HepG2 (cell line): Measurements from ENCODE around the gene NME7. TPM values are rescaled to one million over a fixed set of nuclear protein-coding genes. Genes with fewer than 3 reads are reported as not detected.

Experiments
- ATAC-seq: fragments of 200-7000 bp; cut with Tn5 transposase; 3 replicates; pipeline ENCODE4 v1.9.1; 2020; ENCODE audit warnings: mild to moderate bottlenecking, moderate library complexity
- BruUV-seq: library from RNA; stranded (reverse); fragments of 400-500 nt; replicated peaks from 2 replicates; lab custom pipeline; 2021; lab: Mats Ljungman, UMichigan
- CTCF ChIA-PET: fragments of 300-600 bp; formaldehyde crosslinking; extraction: SDS; loops from one replicate; lab custom pipeline; 2021; ENCODE audit warnings: low total read pairs, inconsistent platforms, low intra/inter-chr PET ratio; lab: Yijun Ruan, JAX
- POLR2A ChIA-PET: fragments of 350-600 bp; sonication (Branson Sonifier 250); formaldehyde crosslinking; loops from one replicate; lab custom pipeline; 2020; ENCODE audit warnings: antibody characterized with exemption, inconsistent platforms; lab: Yijun Ruan, JAX
- DNase-seq: peaks from one replicate; pipeline ENCODE4 v3.0.0-alpha.2; 2015; ENCODE audit warnings: low spot score
- FAIRE-seq: peaks from 3 replicates; lab custom pipeline; 2011; peaks lifted over from hg19 to GRCh38; lab: Jason Lieb, UNC
- H2AFZ ChIP-seq: one replicate; pipeline ENCODE4 v1.6.1; 2011; ENCODE audit warnings: low read length, inconsistent platforms
- H3K27ac ChIP-seq: fragments of 300-600 bp; 3 replicates; pipeline ENCODE4 v1.8.0; 2011; ENCODE audit warnings: mixed run types, mild to moderate bottlenecking, mixed read lengths, low read length, inconsistent platforms; ENCODE audit not compliant: insufficient read depth; ENCODE audit errors: extremely low read length
- H3K27me3 ChIP-seq, 2 experiments: fragments of 200-600 bp in 1 of 2; 2 replicates in 1 of 2; 3 replicates in 1 of 2; pipeline versions ENCODE4 v1.6.0 to v1.8.0; 2011; ENCODE audit warnings: low read length in 2 of 2, mild to moderate bottlenecking in 2 of 2, moderate library complexity in 2 of 2, inconsistent platforms in 1 of 2; ENCODE audit not compliant: insufficient read depth in 2 of 2, control insufficient read depth in 1 of 2
- H3K36me3 ChIP-seq, 2 experiments: fragments of 200-600 bp in 1 of 2; replicated peaks in 1 of 2; 2 replicates in 1 of 2; 3 replicates in 1 of 2; pipeline versions ENCODE4 v1.5.1 to v1.8.0; 2011; ENCODE audit warnings: low read length in 2 of 2, inconsistent platforms in 1 of 2; ENCODE audit not compliant: insufficient read depth in 2 of 2, control insufficient read depth in 1 of 2
- H3K4me1 ChIP-seq: 2 replicates; pipeline ENCODE4 v1.5.1; 2012; ENCODE audit warnings: low read length, inconsistent platforms; ENCODE audit not compliant: insufficient read depth
- H3K4me2 ChIP-seq: 2 replicates; pipeline ENCODE4 v1.6.0; 2011; ENCODE audit warnings: low read depth, low read length, inconsistent platforms
- H3K4me3 ChIP-seq, 3 experiments: fragments of 200-600 bp in 1 of 3; sonication (generic), shearing (Covaris generic) in 1 of 3; replicated peaks in 1 of 3; 2 replicates each; pipeline ENCODE4 v1.5.1; 2011 to 2016; ENCODE audit warnings: low read length in 3 of 3, inconsistent platforms in 2 of 3, low read depth in 2 of 3, mild to moderate bottlenecking in 2 of 3, control low read depth in 1 of 3, mixed read lengths in 1 of 3; ENCODE audit not compliant: insufficient read depth in 1 of 3
- H3K79me2 ChIP-seq: one replicate; pipeline ENCODE4 v1.6.1; 2011; ENCODE audit warnings: low read length, inconsistent platforms; ENCODE audit not compliant: insufficient read depth
- H3K9ac ChIP-seq: 2 replicates; pipeline ENCODE4 v1.6.0; 2011; ENCODE audit warnings: mild to moderate bottlenecking, low read depth, low read length, inconsistent platforms; ENCODE audit not compliant: insufficient read depth
- H3K9me3 ChIP-seq: 2 replicates; pipeline ENCODE4 v1.5.1; 2012; ENCODE audit warnings: mild to moderate bottlenecking, low read length
- H4K20me1 ChIP-seq: 2 replicates; pipeline ENCODE4 v1.6.0; 2011; ENCODE audit warnings: inconsistent platforms, mild to moderate bottlenecking, low read length, moderate library complexity; ENCODE audit not compliant: insufficient read depth
- ARNT ChIP-seq: fragments of 450-650 bp; IDR thresholded peaks from 2 replicates; pipeline ENCODE4 v1.6.1; 2017
- ETS1 ChIP-seq: sonication (generic); formaldehyde crosslinking; IDR thresholded peaks from 2 replicates; pipeline ENCODE4 v1.4.0; 2020; ENCODE audit warnings: missing genetic modification reagents
- FOXA1 ChIP-seq, 2 experiments: fragments of 450-650 bp in 1 of 2; sonication (generic) in 1 of 2; formaldehyde crosslinking in 1 of 2; IDR thresholded peaks; 2 replicates each; pipeline versions ENCODE4 v1.4.0 to v1.6.1; 2016 to 2020; ENCODE audit warnings: missing genetic modification reagents in 1 of 2
- GMEB2 ChIP-seq: IDR thresholded peaks from 2 replicates; pipeline ENCODE4 v1.6.1; 2016; ENCODE audit warnings: missing biosample characterization, missing genetic modification reagents, low read depth
- HDAC1 ChIP-seq: sonication (generic); formaldehyde crosslinking; IDR thresholded peaks from 2 replicates; pipeline ENCODE4 v1.5.1; 2020; ENCODE audit warnings: mild to moderate bottlenecking, missing genetic modification reagents
- HIC2 ChIP-seq: sonication (generic); formaldehyde crosslinking; IDR thresholded peaks from 2 replicates; pipeline ENCODE4 v1.9.0; 2022; ENCODE audit warnings: low read depth, missing genetic modification reagents
- PHF20 ChIP-seq: sonication (generic); formaldehyde crosslinking; IDR thresholded peaks from 2 replicates; pipeline ENCODE4 v1.5.0; 2020; ENCODE audit warnings: mild to moderate bottlenecking, missing genetic modification reagents
- REL ChIP-seq: sonication (generic); formaldehyde crosslinking; conservative IDR thresholded peaks from 2 replicates; pipeline ENCODE4 v1.8.0; 2022; ENCODE audit warnings: mild to moderate bottlenecking, missing genetic modification reagents, moderate library complexity
- SMAD1 ChIP-seq: sonication (generic); formaldehyde crosslinking; IDR thresholded peaks from 2 replicates; pipeline ENCODE4 v1.4.0; 2020; ENCODE audit warnings: missing genetic modification reagents, low read depth, mild to moderate bottlenecking, borderline replicate concordance
- ZBTB33 ChIP-seq: sonication (generic); formaldehyde crosslinking; IDR thresholded peaks from 2 replicates; pipeline ENCODE4 v1.4.0; 2020; ENCODE audit warnings: missing genetic modification reagents
- ZNF224 ChIP-seq: sonication (generic); formaldehyde crosslinking; IDR thresholded peaks from 2 replicates; pipeline ENCODE4 v1.5.0; 2020; ENCODE audit warnings: mild to moderate bottlenecking, missing genetic modification reagents
- ZNF326 ChIP-seq: sonication (generic); formaldehyde crosslinking; IDR thresholded peaks from 2 replicates; pipeline ENCODE4 v1.4.0; 2020; ENCODE audit warnings: missing genetic modification reagents, borderline replicate concordance
- ZNF619 ChIP-seq: sonication (generic); formaldehyde crosslinking; IDR thresholded peaks from 2 replicates; pipeline ENCODE4 v1.4.0; 2020; ENCODE audit warnings: mild to moderate bottlenecking, missing genetic modification reagents
- ZNF839 ChIP-seq: sonication (generic); formaldehyde crosslinking; IDR thresholded peaks from 2 replicates; pipeline ENCODE4 v1.4.0; 2020; ENCODE audit warnings: missing genetic modification reagents, mild to moderate bottlenecking, borderline replicate concordance
- WGBS: methylation state at CpG from one replicate; pipeline ENCODE4 v1.1.6; 2017; ENCODE audit warnings: low lambda C conversion rate; 5-methylcytosine and 5-hydroxymethylcytosine counted together
- in situ Hi-C: cut with HindIII; loops from 2 replicates; pipeline ENCODE4 v1.10.0; 2017; ENCODE audit warnings: low pct_unique_long_range_greater_than_20kb; ENCODE audit not compliant: extremely low pct_ligation_motif_present
- intact Hi-C: fragments of 100-400 bp; cut with micrococcal nuclease; formaldehyde crosslinking; loops from one replicate; pipeline ENCODE4 v1.10.0; 2022; ENCODE audit not compliant: unreplicated experiment
- polyA plus RNA-seq, 8 experiments: library from polyadenylated mRNA; depleted of rRNA in 3 of 8; stranded (reverse) in 7 of 8; unstranded in 1 of 8; fragments of >200 nt; fragmentation: Illumina TruSeq in 4 of 8; extraction: Trizol in 4 of 8; gene quantifications; 2 replicates each; pipeline versions ENCODE4 v1.2.1 to v1.2.3, GENCODE V29; 2011 to 2016; ENCODE audit warnings: low read depth in 4 of 8, missing spikeins in 1 of 8, mixed read lengths in 1 of 8; ENCODE audit not compliant: insufficient read depth in 1 of 8
- total RNA-seq, 5 experiments: library from RNA; depleted of rRNA; stranded (reverse); fragments of >200 nt; fragmentation: Illumina TruSeq; extraction: Trizol; gene quantifications; 2 replicates each; pipeline ENCODE4 v1.2.3, GENCODE V29; 2016; ENCODE audit warnings: low read depth in 1 of 5

Gene NME7
- total and polyA plus RNA-seq, 2 of the 13 experiments (the other 11 are each of a cell fraction or from before 2014, with no cell fraction given): 9.4 to 22.5 TPM

- H2AFZ ChIP-seq: no peak overlapping the region
These were observed 277.2 kb downstream of the NME7 start for GRCh38 chr1:169090308-169090899.

More at GRCh38 chr1:169090308-169090899, 277.2 kb downstream of the NME7 start:
- in situ Hi-C loops: no loop called here
- Histone ChIP-seq H3K9me3 (no peaks in the 10 kb centered on the region), H3K79me2 (no peaks in the 10 kb centered on the region), H4K20me1 (no peaks in the 10 kb centered on the region), H3K4me2 (no peak overlapping the region), H3K27ac (no peak overlapping the region), H3K36me3 (no peaks in the 10 kb centered on the region), H3K4me1 (peaks cover 48% of the 10 kb centered on the region), H3K4me3 (no peak overlapping the region), H3K27me3 (no peaks in the 10 kb centered on the region; a peak in 1 of 5 replicates), H3K9ac (no peak overlapping the region)
- ChIA-PET CTCF (no interaction called here), POLR2A (interaction anchor here (0.9 kb wide), 1 partner anchor 17 kb away, joined by 3 read pairs; no protein-coding TSS in a partner anchor)
- no peak for DNase-seq
- BruUV-seq: no TSS peak
- no peak for ATAC-seq
- FAIRE-seq: no peak
- WGBS: 66% methylated on average over 4 of the region's 4 CpGs
- intact Hi-C loops: no loop called here
- no peak for TF ChIP-seq ZBTB33 (CRISPR knock-in tag)
- no peak for TF ChIP-seq PHF20 (CRISPR knock-in tag)
- no peak for TF ChIP-seq ZNF224 (CRISPR knock-in tag)
- TF ChIP-seq ZNF839 (CRISPR knock-in tag): no peak
- TF ChIP-seq SMAD1 (CRISPR knock-in tag): no peak
- TF ChIP-seq GMEB2: no peak
- TF ChIP-seq REL (CRISPR knock-in tag): no peak
- TF ChIP-seq ZNF326 (CRISPR knock-in tag): no peak
- TF ChIP-seq ETS1 (CRISPR knock-in tag): no peak
- TF ChIP-seq HIC2 (CRISPR knock-in tag): no peak
- TF ChIP-seq FOXA1 (IDR thresholded peaks at IDR 0.05): no peak
- TF ChIP-seq FOXA1 (CRISPR knock-in tag; IDR thresholded peaks at IDR 0.05): no peak
- TF ChIP-seq ZNF619: no peak
- TF ChIP-seq HDAC1 (CRISPR knock-in tag): no peak
- TF ChIP-seq ARNT: no peak
